Body of pancreas (tissue), 4 donors: ENCODE measurements around the gene MYO10. TPM values are rescaled to one million over a fixed set of nuclear protein-coding genes. Genes with fewer than 3 reads are reported as not detected.
A peak's percentile ranks its signal among the peaks of the same experiment; 100 is the strongest.

Source experiments
- ATAC-seq: fragments of 150-250 bp; one replicate; pipeline ENCODE4 v1.9.1; 2016
- DNase-seq, 4 donors: peaks; one replicate each; pipeline ENCODE4 v3.0.0-alpha.2; 2019
- H3K27ac ChIP-seq, 4 donors: fragments of 200-600 bp; sonication (generic); 1 replicate in 3 of 4; 2 replicates in 1 of 4; pipeline versions ENCODE4 v1.5.1 to v1.6.1; 2016 to 2019; ENCODE audit warnings: mild to moderate bottlenecking in 1 of 4, mixed read lengths in 1 of 4, moderate library complexity in 1 of 4
- H3K27me3 ChIP-seq, 2 donors: fragments of 200-600 bp; sonication (generic); one replicate each; pipeline ENCODE4 v1.6.0; 2016; ENCODE audit warnings: mild to moderate bottlenecking in 1 of 2
- H3K36me3 ChIP-seq, 2 donors: fragments of 200-600 bp; sonication (generic); replicated peaks in 1 of 2; 2 replicates each; pipeline ENCODE4 v1.5.1; 2016; ENCODE audit warnings: low read depth in 2 of 2; ENCODE audit not compliant: insufficient read depth in 1 of 2
- H3K4me1 ChIP-seq: fragments of 200-600 bp; sonication (generic); one replicate; pipeline ENCODE4 v1.6.0; 2016
- H3K4me3 ChIP-seq, 2 donors: fragments of 200-600 bp; sonication (generic); 1 replicate in 1 of 2; 2 replicates in 1 of 2; pipeline ENCODE4 v1.5.1; 2016 to 2019
- H3K9me3 ChIP-seq, 3 donors: fragments of 200-600 bp; sonication (generic); 1 replicate in 2 of 3; 2 replicates in 1 of 3; pipeline ENCODE4 v1.5.1; 2016
- POLR2A ChIP-seq, 3 donors: fragments of 450-650 bp; IDR thresholded peaks; one replicate each; pipeline ENCODE4 v1.6.1; 2016; ENCODE audit warnings: antibody characterized with exemption in 3 of 3, mild to moderate bottlenecking in 2 of 3
- WGBS, 2 donors: methylation state at CpG; one replicate each; pipeline ENCODE4 v1.1.5; 2017; 5-methylcytosine and 5-hydroxymethylcytosine counted together
- intact Hi-C: fragments of 100-400 bp; cut with DNase I; formaldehyde crosslinking; loops from one replicate; pipeline ENCODE4 v1.15.1; 2023
- total RNA-seq, 2 donors: library from RNA; depleted of rRNA; stranded (reverse); fragments of >200 nt; gene quantifications; one replicate each; pipeline ENCODE4 v1.1.0, GENCODE V29; 2016
- TF ChIP-seq, protein P1 (sequence below), 7 experiments: fragments of 450-650 bp in 4 of 7; fragments of 200-600 bp in 3 of 7; sonication (generic) in 3 of 7; IDR thresholded peaks; one replicate each; pipeline ENCODE4 v1.5.1; 2016 to 2019; ENCODE audit warnings: antibody characterized with exemption in 7 of 7

MYO10 gene
- total RNA-seq, 2 donors from 2014 or later = 35.8 to 162 TPM

DNA sequence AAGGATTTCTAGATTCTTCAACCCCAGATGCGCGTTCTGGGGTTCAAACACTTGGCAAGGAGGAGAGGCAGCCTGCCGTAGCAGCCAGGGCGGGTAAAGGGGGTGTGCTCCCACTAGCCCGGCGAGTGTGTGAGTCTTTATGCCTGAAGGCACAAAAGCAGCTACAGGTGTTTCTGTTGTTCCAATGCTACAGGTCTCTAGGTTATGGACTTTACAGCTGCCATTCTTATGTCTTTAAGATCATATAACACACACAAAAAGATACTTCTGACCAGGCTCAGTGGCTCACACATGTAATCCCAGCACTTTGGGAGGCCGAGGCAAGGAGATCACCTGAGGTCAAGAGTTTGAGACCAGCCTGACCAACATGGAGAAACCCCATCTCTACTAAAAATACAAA, 185.6 kb downstream of the MYO10 start:
- TF ChIP-seq, protein P1, sequence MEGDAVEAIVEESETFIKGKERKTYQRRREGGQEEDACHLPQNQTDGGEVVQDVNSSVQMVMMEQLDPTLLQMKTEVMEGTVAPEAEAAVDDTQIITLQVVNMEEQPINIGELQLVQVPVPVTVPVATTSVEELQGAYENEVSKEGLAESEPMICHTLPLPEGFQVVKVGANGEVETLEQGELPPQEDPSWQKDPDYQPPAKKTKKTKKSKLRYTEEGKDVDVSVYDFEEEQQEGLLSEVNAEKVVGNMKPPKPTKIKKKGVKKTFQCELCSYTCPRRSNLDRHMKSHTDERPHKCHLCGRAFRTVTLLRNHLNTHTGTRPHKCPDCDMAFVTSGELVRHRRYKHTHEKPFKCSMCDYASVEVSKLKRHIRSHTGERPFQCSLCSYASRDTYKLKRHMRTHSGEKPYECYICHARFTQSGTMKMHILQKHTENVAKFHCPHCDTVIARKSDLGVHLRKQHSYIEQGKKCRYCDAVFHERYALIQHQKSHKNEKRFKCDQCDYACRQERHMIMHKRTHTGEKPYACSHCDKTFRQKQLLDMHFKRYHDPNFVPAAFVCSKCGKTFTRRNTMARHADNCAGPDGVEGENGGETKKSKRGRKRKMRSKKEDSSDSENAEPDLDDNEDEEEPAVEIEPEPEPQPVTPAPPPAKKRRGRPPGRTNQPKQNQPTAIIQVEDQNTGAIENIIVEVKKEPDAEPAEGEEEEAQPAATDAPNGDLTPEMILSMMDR (IDR thresholded peaks at IDR 0.05) = no peak
- no peak for TF ChIP-seq POLR2A (IDR thresholded peaks at IDR 0.05)
- Histone ChIP-seq H3K4me1 (no peaks in the 10 kb centered on the region), H3K27me3 (no peaks in the 10 kb centered on the region), H3K9me3 (no peaks in the 10 kb centered on the region), H3K36me3 (peaks cover 0 to 2% of the 10 kb centered on the region in 2 donors), H3K27ac (no peak overlapping the region), H3K4me3 (no peak overlapping the region)
- 93 to 94% methylated on average over 6 to 7 of the region's 7 CpGs for WGBS, 2 donors
- no peak for ATAC-seq
- DNase-seq = no peak
- intact Hi-C loops = no loop called here

DNA sequence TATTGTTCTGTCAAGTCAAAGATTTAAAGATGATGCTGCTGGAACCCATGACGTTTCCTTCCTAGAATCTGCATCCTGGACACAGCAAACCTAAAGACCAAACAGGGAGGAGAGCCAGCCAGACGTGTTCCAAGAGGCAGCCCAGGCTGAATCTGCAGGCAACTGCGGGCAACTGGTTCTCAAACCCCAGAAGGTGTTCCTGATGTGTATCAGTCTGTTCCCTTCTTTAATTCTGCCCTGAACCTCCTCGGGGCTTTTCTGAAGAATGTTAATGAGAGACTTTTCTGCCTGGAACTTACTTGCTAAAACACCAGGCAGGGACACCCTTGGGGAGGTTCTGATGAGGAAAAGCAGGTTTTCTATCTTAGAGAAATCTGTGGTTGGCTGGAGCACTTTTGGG, 186.5 kb downstream of the MYO10 start:
- no peak overlapping the region for H3K27ac ChIP-seq
- H3K4me3 ChIP-seq = no peak overlapping the region
- no peak for DNase-seq
- H3K36me3 ChIP-seq = peaks cover 0 to 2% of the 10 kb centered on the region in 2 donors
- ATAC-seq = no peak
- intact Hi-C loops = no loop called here
- H3K4me1 ChIP-seq = peaks cover 4% of the 10 kb centered on the region
- no peaks in the 10 kb centered on the region for H3K27me3 ChIP-seq
- no peaks in the 10 kb centered on the region for H3K9me3 ChIP-seq
- TF ChIP-seq, protein P1 (IDR thresholded peaks at IDR 0.05) = no peak
- no peak for TF ChIP-seq POLR2A (IDR thresholded peaks at IDR 0.05)
- 60 to 87% methylated on average over 4 of the region's 4 CpGs for WGBS, 2 donors

DNA sequence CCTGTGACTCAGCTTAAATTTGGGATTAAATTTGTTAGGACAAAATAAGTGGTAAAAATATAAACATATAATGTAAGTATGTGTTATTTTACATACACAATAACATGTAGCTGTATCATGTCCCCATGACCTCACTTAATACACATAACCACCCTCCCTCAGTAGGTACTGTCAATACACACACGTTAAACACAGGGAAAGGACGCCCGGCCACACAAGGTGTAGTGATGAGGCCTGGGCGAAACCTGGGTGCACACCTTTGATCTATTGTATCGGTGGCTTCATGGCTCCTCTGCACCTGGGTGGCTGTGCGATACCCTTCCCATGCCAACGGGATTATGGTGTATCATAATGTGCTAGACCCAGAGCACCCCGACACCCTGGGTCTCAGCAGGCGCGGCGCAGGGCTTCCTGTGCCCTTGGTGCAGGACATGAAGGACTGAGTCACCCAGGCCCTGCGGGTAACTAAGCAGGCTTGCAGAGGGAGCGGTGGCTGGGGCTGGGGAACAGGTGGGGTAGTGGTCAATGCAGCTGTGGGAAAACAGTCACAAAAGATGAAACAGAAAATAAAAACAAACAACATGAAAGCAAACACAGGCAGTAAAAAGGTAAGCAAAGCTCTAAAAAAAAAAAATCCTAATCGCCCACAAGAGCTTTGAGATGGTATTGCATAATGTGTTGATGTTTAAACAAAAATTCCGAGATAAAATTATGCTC, 191.8 kb downstream of the MYO10 start:
- intact Hi-C loops = no loop called here
- no peak overlapping the region for H3K4me3 ChIP-seq
- WGBS, 2 donors = 82 to 86% methylated on average over 15 of the region's 15 CpGs
- TF ChIP-seq POLR2A (IDR thresholded peaks at IDR 0.05) = no peak
- TF ChIP-seq, protein P1 (IDR thresholded peaks at IDR 0.05) = no peak
- ATAC-seq (no peak), DNase-seq (peak in 1 of 4 donors; percentile 16)
- peak overlapping the region in 1 of 4 donors; percentile 10 for H3K27ac ChIP-seq
- no peaks in the 10 kb centered on the region for H3K36me3 ChIP-seq
- no peaks in the 10 kb centered on the region for H3K9me3 ChIP-seq
- peaks cover 9% of the 10 kb centered on the region for H3K4me1 ChIP-seq
- H3K27me3 ChIP-seq = no peaks in the 10 kb centered on the region

DNA sequence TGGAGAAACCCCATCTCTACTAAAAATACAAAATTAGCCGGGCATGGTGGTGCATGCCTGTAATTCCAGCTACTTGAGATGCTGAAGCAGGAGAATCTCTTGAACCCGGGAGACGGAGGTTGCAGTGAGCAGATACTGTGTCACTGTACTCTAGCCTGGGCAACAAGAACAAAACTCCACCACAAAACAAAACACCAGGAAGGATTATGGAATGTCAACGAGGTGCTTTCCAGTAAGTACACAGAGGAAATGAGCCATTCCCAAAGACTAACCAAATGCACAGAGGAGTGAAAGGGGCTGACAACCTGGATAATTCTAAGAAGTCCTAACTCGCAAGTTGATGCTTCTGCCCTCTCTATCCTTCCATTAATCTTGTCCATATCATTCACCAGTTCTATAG, 193.2 kb downstream of the MYO10 start:
- intact Hi-C loops = no loop called here
- no peak for TF ChIP-seq POLR2A (IDR thresholded peaks at IDR 0.05)
- TF ChIP-seq, protein P1 (IDR thresholded peaks at IDR 0.05) = no peak
- DNase-seq (no peak), ATAC-seq (no peak)
- 79 to 83% methylated on average over 5 of the region's 5 CpGs for WGBS, 2 donors
- no peaks in the 10 kb centered on the region for H3K36me3 ChIP-seq
- no peaks in the 10 kb centered on the region for H3K9me3 ChIP-seq
- no peak overlapping the region for H3K27ac ChIP-seq
- H3K27me3 ChIP-seq = no peaks in the 10 kb centered on the region
- peaks cover 12% of the 10 kb centered on the region for H3K4me1 ChIP-seq
- H3K4me3 ChIP-seq = no peak overlapping the region
